GM12892 (cell line): Measurements from ENCODE around the gene CYP27C1.

Source experiments
- DNase-seq: peaks from one replicate; pipeline ENCODE4 v3.0.0; 2011; ENCODE audit not compliant: insufficient read length
- FAIRE-seq: peaks from 2 replicates; lab custom pipeline; 2011; peaks lifted over from hg19 to GRCh38; lab: Jason Lieb, UNC
- POLR2A ChIP-seq: IDR thresholded peaks from 2 replicates; pipeline ENCODE4 v1.6.1; 2011; ENCODE audit warnings: low read depth, low read length, control low read depth
- POLR2AphosphoS5 ChIP-seq: IDR thresholded peaks from 2 replicates; pipeline ENCODE4 v1.6.1; 2011; ENCODE audit warnings: low read depth, low read length, control low read depth
- TAF1 ChIP-seq: IDR thresholded peaks from 2 replicates; pipeline ENCODE4 v1.6.1; 2011; ENCODE audit warnings: low read depth, mild to moderate bottlenecking, control low read depth, low read length, borderline replicate concordance

CYP27C1 gene

GRCh38 chr2:127155028-127155581 is 65.0 kb downstream of the CYP27C1 start:
- DNase-seq: no peak
- TF ChIP-seq POLR2AphosphoS5 (no peak), POLR2A (no peak), TAF1 (no peak)
- FAIRE-seq: no peak

- no peak for DNase-seq
- FAIRE-seq: no peak
- TF ChIP-seq POLR2AphosphoS5: no peak
- TF ChIP-seq TAF1: no peak
- TF ChIP-seq POLR2A: no peak
Observed at GRCh38 chr2:127154396-127154795, 65.7 kb downstream of the CYP27C1 start.

- TF ChIP-seq POLR2AphosphoS5 (no peak), POLR2A (no peak), TAF1 (no peak)
- FAIRE-seq (no peak), DNase-seq (no peak)
Observed at GRCh38 chr2:127153691-127154158, 66.4 kb downstream of the CYP27C1 start.

GRCh38 chr2:127150996-127151395 is 69.1 kb downstream of the CYP27C1 start:
- TF ChIP-seq POLR2A: no peak
- TF ChIP-seq POLR2AphosphoS5: no peak
- TF ChIP-seq TAF1: no peak
- no peak for DNase-seq
- FAIRE-seq: no peak

- no peak for TF ChIP-seq TAF1
- TF ChIP-seq POLR2A: no peak
- no peak for TF ChIP-seq POLR2AphosphoS5
- DNase-seq: no peak
- no peak for FAIRE-seq
Observed at GRCh38 chr2:127149384-127149783, 70.7 kb downstream of the CYP27C1 start.

GRCh38 chr2:127146820-127147502 is 73.1 kb downstream of the CYP27C1 start:
- FAIRE-seq (no peak), DNase-seq (no peak)
- TF ChIP-seq POLR2AphosphoS5 (no peak), POLR2A (no peak), TAF1 (no peak)

- TF ChIP-seq POLR2A: no peak
- no peak for TF ChIP-seq TAF1
- TF ChIP-seq POLR2AphosphoS5: no peak
- DNase-seq: no peak
- FAIRE-seq: no peak
Observed at GRCh38 chr2:127146071-127146725, 73.9 kb downstream of the CYP27C1 start.

- DNase-seq: no peak
- no peak for FAIRE-seq
- TF ChIP-seq POLR2A (no peak), TAF1 (no peak), POLR2AphosphoS5 (no peak)
Observed at GRCh38 chr2:127145280-127145895, 74.7 kb downstream of the CYP27C1 start.

GRCh38 chr2:127143841-127144782 is 76.0 kb downstream of the CYP27C1 start:
- FAIRE-seq (no peak), DNase-seq (no peak)
- TF ChIP-seq POLR2A (no peak), TAF1 (no peak), POLR2AphosphoS5 (no peak)
